IPS-18c (cell line): Measurements from ENCODE around the gene CLIC5.

Source experiments
- H3K4me3 ChIP-seq: 2 replicates; pipeline ENCODE4 v1.7.0; 2013; ENCODE audit warnings: low read depth, mild to moderate bottlenecking, low read length, moderate library complexity; ENCODE audit not compliant: insufficient read depth
- H3K9me3 ChIP-seq: one replicate; pipeline ENCODE4 v1.6.1; 2013; ENCODE audit warnings: mild to moderate bottlenecking, low read length, moderate library complexity; ENCODE audit not compliant: control insufficient read depth, insufficient read depth

Gene CLIC5

GRCh38 chr6:46015119-46015968 lies at the start of gene CLIC5:
TSS of gene CLIC5 (minus strand) at chr6:46015860. CDS start at chr6:46015542, 318 bp downstream.
- peak within 1 kb of the TSS; percentile 66 for H3K4me3 ChIP-seq
- H3K9me3 ChIP-seq: no peaks in the 10 kb centered on the region

- H3K9me3 ChIP-seq: no peaks in the 10 kb centered on the region
- no peak overlapping the region for H3K4me3 ChIP-seq
These were observed 47.3 kb upstream of the CLIC5 start for GRCh38 chr6:46062991-46063390.

- H3K9me3 ChIP-seq: no peaks in the 10 kb centered on the region
These were observed 46.7 kb upstream of the CLIC5 start for GRCh38 chr6:46062312-46062711.

GRCh38 chr6:46061497-46061896 lies 45.8 kb upstream of the CLIC5 start:
- H3K4me3 ChIP-seq: no peak overlapping the region

More at GRCh38 chr6:46062312-46062711, 46.7 kb upstream of the CLIC5 start:
- H3K4me3 ChIP-seq: no peak overlapping the region

GRCh38 chr6:46059608-46060007 lies 43.9 kb upstream of the CLIC5 start:
- no peak overlapping the region for H3K4me3 ChIP-seq
- H3K9me3 ChIP-seq: no peaks in the 10 kb centered on the region

More at GRCh38 chr6:46061497-46061896, 45.8 kb upstream of the CLIC5 start:
- no peaks in the 10 kb centered on the region for H3K9me3 ChIP-seq

- H3K9me3 ChIP-seq: no peaks in the 10 kb centered on the region
- H3K4me3 ChIP-seq: no peak overlapping the region
These were observed 43.3 kb upstream of the CLIC5 start for GRCh38 chr6:46058951-46059350.

- no peaks in the 10 kb centered on the region for H3K9me3 ChIP-seq
These were observed 42.1 kb upstream of the CLIC5 start for GRCh38 chr6:46057792-46058191.

GRCh38 chr6:46056906-46057529 lies 41.4 kb upstream of the CLIC5 start:
- H3K9me3 ChIP-seq: no peaks in the 10 kb centered on the region
- no peak overlapping the region; the same call in 1 of the 2 replicates for H3K4me3 ChIP-seq

More at GRCh38 chr6:46057792-46058191, 42.1 kb upstream of the CLIC5 start:
- H3K4me3 ChIP-seq: peak overlapping the region; percentile 20; the same call in 1 of the 2 replicates

GRCh38 chr6:46054516-46054915 lies 38.9 kb upstream of the CLIC5 start:
- H3K9me3 ChIP-seq: no peaks in the 10 kb centered on the region

GRCh38 chr6:46053039-46053933 lies 37.6 kb upstream of the CLIC5 start:
- Histone ChIP-seq H3K4me3 (no peak overlapping the region), H3K9me3 (no peaks in the 10 kb centered on the region)

More at GRCh38 chr6:46054516-46054915, 38.9 kb upstream of the CLIC5 start:
- no peak overlapping the region for H3K4me3 ChIP-seq

GRCh38 chr6:46052479-46052878 lies 36.8 kb upstream of the CLIC5 start:
- no peaks in the 10 kb centered on the region for H3K9me3 ChIP-seq

GRCh38 chr6:46051962-46052361 lies 36.3 kb upstream of the CLIC5 start:
- Histone ChIP-seq H3K9me3 (no peaks in the 10 kb centered on the region), H3K4me3 (no peak overlapping the region)

More at GRCh38 chr6:46052479-46052878, 36.8 kb upstream of the CLIC5 start:
- H3K4me3 ChIP-seq: no peak overlapping the region

GRCh38 chr6:46050845-46051405 lies 35.3 kb upstream of the CLIC5 start:
- Histone ChIP-seq H3K9me3 (no peaks in the 10 kb centered on the region), H3K4me3 (no peak overlapping the region)

- H3K9me3 ChIP-seq: no peaks in the 10 kb centered on the region
- no peak overlapping the region for H3K4me3 ChIP-seq
These were observed 33.1 kb upstream of the CLIC5 start for GRCh38 chr6:46048646-46049297.

GRCh38 chr6:46046558-46047174 lies 31.0 kb upstream of the CLIC5 start:
- no peaks in the 10 kb centered on the region for H3K9me3 ChIP-seq
- H3K4me3 ChIP-seq: no peak overlapping the region
